Spleen (tissue), 7 donors: ENCODE results near the gene C2orf72.

ENCODE experiments used
- POLR2AphosphoS5 ChIP-seq, 3 donors: sonication (generic); formaldehyde crosslinking; IDR thresholded peaks; one replicate each; pipeline ENCODE4 v1.5.1; 2017; ENCODE audit warnings: antibody characterized with exemption in 3 of 3
- TF ChIP-seq, protein P1 (sequence below), 11 experiments: fragments of 200-600 bp in 7 of 11; fragments of 450-650 bp in 4 of 11; sonication (generic) in 4 of 11; IDR thresholded peaks in 8 of 11; conservative IDR thresholded peaks in 3 of 11; 1 replicate in 7 of 11; 2 replicates in 4 of 11; pipeline versions ENCODE4 v1.4.0 to v1.8.0; 2016 to 2021; ENCODE audit warnings: antibody characterized with exemption in 11 of 11, inconsistent platforms in 4 of 11, mild to moderate bottlenecking in 1 of 11
- donor health status: DM: no; HTN: no; CAD: no; lungs with moderate emphysema.
- donor health status: DM: no; HTN: no; CAD: no.
- donor health status: DM: no; HTN: no; CAD: no.

GRCh38 chr2:231030725-231031124 lies 6.6 kb upstream of the C2orf72 start:
- TF ChIP-seq, protein P1, sequence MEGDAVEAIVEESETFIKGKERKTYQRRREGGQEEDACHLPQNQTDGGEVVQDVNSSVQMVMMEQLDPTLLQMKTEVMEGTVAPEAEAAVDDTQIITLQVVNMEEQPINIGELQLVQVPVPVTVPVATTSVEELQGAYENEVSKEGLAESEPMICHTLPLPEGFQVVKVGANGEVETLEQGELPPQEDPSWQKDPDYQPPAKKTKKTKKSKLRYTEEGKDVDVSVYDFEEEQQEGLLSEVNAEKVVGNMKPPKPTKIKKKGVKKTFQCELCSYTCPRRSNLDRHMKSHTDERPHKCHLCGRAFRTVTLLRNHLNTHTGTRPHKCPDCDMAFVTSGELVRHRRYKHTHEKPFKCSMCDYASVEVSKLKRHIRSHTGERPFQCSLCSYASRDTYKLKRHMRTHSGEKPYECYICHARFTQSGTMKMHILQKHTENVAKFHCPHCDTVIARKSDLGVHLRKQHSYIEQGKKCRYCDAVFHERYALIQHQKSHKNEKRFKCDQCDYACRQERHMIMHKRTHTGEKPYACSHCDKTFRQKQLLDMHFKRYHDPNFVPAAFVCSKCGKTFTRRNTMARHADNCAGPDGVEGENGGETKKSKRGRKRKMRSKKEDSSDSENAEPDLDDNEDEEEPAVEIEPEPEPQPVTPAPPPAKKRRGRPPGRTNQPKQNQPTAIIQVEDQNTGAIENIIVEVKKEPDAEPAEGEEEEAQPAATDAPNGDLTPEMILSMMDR (IDR thresholded peaks at IDR 0.05 in 8 of 11, conservative IDR thresholded peaks at IDR 0.05 in 3 of 11) = no peak
- TF ChIP-seq POLR2AphosphoS5 (IDR thresholded peaks at IDR 0.05) = no peak
